Fibroblast of the aortic adventitia (primary cell): ENCODE results near the gene CDH23. TPM values are rescaled to one million over a fixed set of nuclear protein-coding genes. Genes with fewer than 3 reads are reported as not detected.

Experiments
- DNase-seq: peaks from one replicate; pipeline ENCODE4 v3.0.0-alpha.2; 2010; ENCODE audit warnings: low read depth
- H3K4me3 ChIP-seq: 2 replicates; pipeline ENCODE4 v1.5.1; 2011; ENCODE audit warnings: low read depth, mild to moderate bottlenecking, control low read depth, low read length, moderate library complexity
- total RNA-seq: library from RNA; depleted of rRNA; stranded (reverse); fragments of >200 nt; gene quantifications from 2 replicates; pipeline ENCODE4 v1.2.3, GENCODE V29; 2012; ENCODE audit warnings: low replicate concordance
- TF ChIP-seq, protein P1 (sequence below): IDR thresholded peaks from 2 replicates; pipeline ENCODE4 v1.5.1; 2011; ENCODE audit warnings: mild to moderate bottlenecking, low read length, control low read depth, inconsistent platforms; ENCODE audit not compliant: insufficient read depth

Gene CDH23
- total RNA-seq, 1 donor = 0.27 TPM

DNA sequence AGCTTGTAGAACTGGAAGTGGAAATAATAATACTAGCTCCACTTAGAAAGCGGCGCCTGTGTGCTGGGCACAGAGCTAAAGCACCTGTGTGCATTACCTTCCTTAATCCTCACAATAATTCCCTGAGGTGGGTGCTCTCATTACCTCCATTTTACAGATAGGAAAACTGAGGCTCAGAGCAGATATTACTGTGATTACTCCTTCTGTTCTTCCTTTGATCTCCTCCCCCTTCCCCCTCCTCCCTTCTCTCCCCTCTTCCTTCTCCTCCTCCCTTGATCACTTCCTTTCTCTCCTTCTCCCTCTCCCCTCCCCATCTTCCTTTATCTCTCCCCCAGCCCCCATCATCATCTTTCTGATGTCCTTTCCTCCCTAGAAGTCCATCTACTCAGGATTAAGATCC is 267.9 kb downstream of the CDH23 start:
- H3K4me3 ChIP-seq = no peak overlapping the region
- TF ChIP-seq, protein P1, sequence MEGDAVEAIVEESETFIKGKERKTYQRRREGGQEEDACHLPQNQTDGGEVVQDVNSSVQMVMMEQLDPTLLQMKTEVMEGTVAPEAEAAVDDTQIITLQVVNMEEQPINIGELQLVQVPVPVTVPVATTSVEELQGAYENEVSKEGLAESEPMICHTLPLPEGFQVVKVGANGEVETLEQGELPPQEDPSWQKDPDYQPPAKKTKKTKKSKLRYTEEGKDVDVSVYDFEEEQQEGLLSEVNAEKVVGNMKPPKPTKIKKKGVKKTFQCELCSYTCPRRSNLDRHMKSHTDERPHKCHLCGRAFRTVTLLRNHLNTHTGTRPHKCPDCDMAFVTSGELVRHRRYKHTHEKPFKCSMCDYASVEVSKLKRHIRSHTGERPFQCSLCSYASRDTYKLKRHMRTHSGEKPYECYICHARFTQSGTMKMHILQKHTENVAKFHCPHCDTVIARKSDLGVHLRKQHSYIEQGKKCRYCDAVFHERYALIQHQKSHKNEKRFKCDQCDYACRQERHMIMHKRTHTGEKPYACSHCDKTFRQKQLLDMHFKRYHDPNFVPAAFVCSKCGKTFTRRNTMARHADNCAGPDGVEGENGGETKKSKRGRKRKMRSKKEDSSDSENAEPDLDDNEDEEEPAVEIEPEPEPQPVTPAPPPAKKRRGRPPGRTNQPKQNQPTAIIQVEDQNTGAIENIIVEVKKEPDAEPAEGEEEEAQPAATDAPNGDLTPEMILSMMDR = no peak
- no peak for DNase-seq

GRCh38 chr10:71665456-71665855 is 268.7 kb downstream of the CDH23 start:
- no peak overlapping the region for H3K4me3 ChIP-seq
- no peak for DNase-seq
- TF ChIP-seq, protein P1 = no peak

- TF ChIP-seq, protein P1 = no peak
- H3K4me3 ChIP-seq = no peak overlapping the region
- no peak for DNase-seq
Measured at GRCh38 chr10:71666639-71667386, 270.1 kb downstream of the CDH23 start.

DNA sequence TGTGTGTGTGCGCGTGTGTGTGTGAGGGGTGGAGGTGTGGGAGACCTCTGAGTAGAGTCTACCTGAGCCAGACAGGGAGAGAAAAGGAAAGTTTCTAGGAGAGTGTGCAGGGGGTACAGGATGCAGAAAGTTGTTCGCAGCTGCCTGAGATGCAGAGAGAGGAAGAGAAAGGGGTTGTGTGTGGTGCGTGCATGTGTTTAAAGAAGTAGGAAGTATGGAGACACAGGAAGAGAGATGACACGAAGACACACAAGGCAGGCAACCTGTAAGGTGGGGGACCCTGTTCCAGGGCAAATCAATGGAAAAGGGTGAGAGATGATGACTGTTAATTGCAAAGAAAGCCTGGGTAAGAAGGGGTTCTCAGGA is 270.6 kb downstream of the CDH23 start:
- TF ChIP-seq, protein P1 = no peak
- no peak overlapping the region for H3K4me3 ChIP-seq
- DNase-seq = no peak

GRCh38 chr10:71671994-71672946 is 275.6 kb downstream of the CDH23 start:
- no peak overlapping the region for H3K4me3 ChIP-seq
- TF ChIP-seq, protein P1 = no peak
- no peak for DNase-seq

DNA sequence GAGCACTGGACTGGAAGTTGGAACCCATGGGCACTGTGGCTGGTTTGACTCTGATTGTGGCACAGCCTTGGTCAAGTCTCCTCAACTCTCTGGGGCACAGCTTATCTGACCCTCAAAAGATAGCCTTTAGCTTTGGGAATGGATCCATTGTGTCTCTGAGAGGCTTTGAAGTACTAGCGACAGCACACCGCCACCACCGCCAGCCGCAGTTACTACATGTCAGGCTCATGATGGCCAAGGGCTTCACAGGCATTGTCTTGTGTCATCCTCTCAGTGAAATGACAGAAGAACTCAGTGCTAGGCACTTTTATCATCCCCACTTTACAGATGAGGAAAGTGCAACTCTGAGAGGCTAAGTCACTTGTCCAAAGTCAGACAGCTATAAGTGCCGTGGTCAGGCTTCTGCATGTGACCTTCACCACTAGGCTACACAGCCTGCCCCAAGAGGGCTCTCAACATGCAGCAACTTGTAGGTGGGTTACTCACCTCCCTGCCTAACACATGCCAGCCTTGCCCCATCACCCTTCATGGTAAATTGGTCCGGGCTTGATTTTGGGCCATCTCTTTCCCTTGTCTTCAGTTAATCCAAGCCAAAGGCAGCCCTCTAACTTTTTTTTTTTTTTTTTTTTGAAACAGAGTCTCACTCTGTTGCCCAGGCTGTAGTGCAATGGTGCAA is 278.7 kb downstream of the CDH23 start:
- DNase-seq = no peak
- TF ChIP-seq, protein P1 = no peak
- no peak overlapping the region for H3K4me3 ChIP-seq
